BLaER1 (cell line): ENCODE results near the gene KDF1.

Source experiments
- H3K27ac ChIP-seq: shearing (Covaris generic); formaldehyde crosslinking; 2 replicates; pipeline ENCODE4 v1.8.1; 2022
- H3K27me3 ChIP-seq: shearing (Covaris generic); formaldehyde crosslinking; 2 replicates; pipeline ENCODE4 v1.8.1; 2022
- H3K36me3 ChIP-seq: shearing (Covaris generic); formaldehyde crosslinking; 2 replicates; pipeline ENCODE4 v1.8.1; 2022
- H3K4me1 ChIP-seq: shearing (Covaris generic); formaldehyde crosslinking; 2 replicates; pipeline ENCODE4 v1.8.1; 2022
- H3K4me2 ChIP-seq: shearing (Covaris generic); formaldehyde crosslinking; 2 replicates; pipeline ENCODE4 v1.8.1; 2022
- H3K4me3 ChIP-seq: shearing (Covaris generic); formaldehyde crosslinking; 2 replicates; pipeline ENCODE4 v1.8.1; 2022
- H3K9ac ChIP-seq: shearing (Covaris generic); formaldehyde crosslinking; 2 replicates; pipeline ENCODE4 v1.8.1; 2022
- H3K9me3 ChIP-seq: shearing (Covaris generic); formaldehyde crosslinking; 2 replicates; pipeline ENCODE4 v1.8.1; 2022
- H4K20me1 ChIP-seq: shearing (Covaris generic); formaldehyde crosslinking; 2 replicates; pipeline ENCODE4 v1.8.1; 2022
- Cebpa-rat ChIP-seq: shearing (Covaris generic); IDR thresholded peaks from 2 replicates; pipeline ENCODE4 v1.8.1; 2022

KDF1 gene

DNA sequence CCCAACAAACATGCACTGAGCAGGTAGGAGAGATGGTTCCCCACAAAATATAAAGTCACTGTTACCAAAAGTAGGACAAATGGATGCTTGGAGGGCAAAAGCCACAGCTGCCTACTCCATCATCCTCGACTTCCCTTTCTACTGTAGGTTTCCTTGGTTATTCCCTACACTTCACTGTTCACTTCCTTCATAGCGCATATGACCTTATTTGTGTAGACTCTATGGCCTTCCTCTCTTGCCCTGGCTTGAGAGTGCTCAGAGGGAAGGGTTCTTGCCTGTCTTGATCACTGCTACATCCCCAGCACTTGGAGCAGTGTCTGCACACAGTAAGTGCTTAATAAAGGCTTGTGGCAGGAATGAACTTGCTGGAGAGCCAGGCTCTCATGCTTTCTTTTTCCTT lies 18.6 kb upstream of the KDF1 start:
- TF ChIP-seq Cebpa-rat, result no peak
- Histone ChIP-seq H3K9me3 (no peaks in the 10 kb centered on the region), H3K36me3 (no peaks in the 10 kb centered on the region), H3K27ac (no peak overlapping the region), H3K9ac (no peak overlapping the region), H3K4me3 (no peak overlapping the region), H3K27me3 (no peaks in the 10 kb centered on the region), H4K20me1 (no peaks in the 10 kb centered on the region), H3K4me2 (no peak overlapping the region), H3K4me1 (no peaks in the 10 kb centered on the region)

DNA sequence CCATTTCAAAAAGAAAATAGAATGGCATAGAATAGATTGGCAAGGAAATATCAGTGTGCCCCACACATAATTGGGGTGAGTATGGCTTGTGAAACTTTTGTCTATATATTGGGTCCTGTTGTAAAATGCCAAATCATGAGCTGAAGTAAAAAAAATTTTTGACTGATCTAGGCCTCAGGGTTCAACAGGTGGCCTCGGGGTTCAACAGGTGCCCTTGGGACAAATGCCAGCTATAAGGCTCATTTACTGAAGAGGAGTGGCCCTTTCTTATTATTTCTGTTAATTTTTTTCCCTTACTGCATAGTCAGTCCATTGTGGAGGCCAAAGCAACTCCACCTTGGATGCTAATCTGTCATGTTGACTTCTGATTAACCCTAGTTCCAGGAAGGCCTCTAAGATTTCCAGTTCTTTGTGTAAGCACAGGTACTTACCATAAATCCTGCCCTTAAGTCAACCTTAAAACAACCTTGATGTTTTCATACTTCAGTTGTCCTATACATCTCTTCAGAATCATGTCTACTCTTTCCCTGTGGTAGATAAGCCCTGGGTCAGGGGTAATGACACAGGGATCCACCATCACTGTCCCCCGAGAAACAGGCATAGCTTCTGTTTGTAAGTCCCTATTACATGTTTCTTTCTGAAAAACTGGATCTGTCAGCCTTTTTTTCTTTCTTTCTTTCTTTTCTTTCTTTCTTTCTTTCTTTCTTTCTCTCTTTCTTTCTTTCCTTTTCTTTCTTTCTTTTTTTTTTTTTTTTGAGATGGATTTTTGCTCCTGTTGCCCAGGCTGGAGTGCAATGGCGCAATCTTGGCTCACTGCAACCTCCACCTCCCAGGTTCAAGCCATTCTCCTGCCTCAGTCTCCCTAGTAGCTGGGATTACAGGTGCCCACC lies 16.6 kb upstream of the KDF1 start:
- H3K4me2 ChIP-seq, result no peak overlapping the region
- H3K9me3 ChIP-seq, result no peaks in the 10 kb centered on the region
- no peaks in the 10 kb centered on the region for H3K27me3 ChIP-seq
- H3K36me3 ChIP-seq, result no peaks in the 10 kb centered on the region
- H3K27ac ChIP-seq, result no peak overlapping the region
- peaks cover 15% of the 10 kb centered on the region for H3K4me1 ChIP-seq
- H3K9ac ChIP-seq, result no peak overlapping the region
- H3K4me3 ChIP-seq, result no peak overlapping the region
- TF ChIP-seq Cebpa-rat, result no peak
- H4K20me1 ChIP-seq, result no peaks in the 10 kb centered on the region

DNA sequence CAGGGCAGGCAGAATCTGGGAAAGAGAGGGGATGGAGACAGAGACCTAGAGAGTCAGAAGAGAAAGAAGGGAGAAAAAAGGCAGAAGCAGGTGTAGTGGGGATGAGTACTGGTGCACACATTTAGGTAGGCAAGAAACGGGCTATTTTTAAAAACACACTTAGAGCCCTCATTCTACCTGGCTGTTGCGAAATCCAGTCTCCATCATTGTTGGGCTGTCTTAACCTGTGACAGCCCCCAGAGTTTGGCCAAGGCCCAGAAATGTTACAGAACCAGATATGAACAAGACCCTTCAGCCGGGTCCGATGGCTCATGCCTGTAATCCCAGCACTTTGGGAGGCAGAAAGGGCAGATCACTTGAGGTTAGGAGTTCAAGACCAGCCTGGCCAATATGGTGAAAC lies 12.6 kb upstream of the KDF1 start:
- Histone ChIP-seq H3K4me1 (peaks cover 29% of the 10 kb centered on the region), H3K36me3 (no peaks in the 10 kb centered on the region), H3K4me3 (no peak overlapping the region), H3K4me2 (peak overlapping the region; percentile 53), H3K27ac (no peak overlapping the region), H3K9ac (no peak overlapping the region), H3K9me3 (no peaks in the 10 kb centered on the region), H4K20me1 (no peaks in the 10 kb centered on the region), H3K27me3 (no peaks in the 10 kb centered on the region)
- peak; percentile 61; the same call in 1 of the 2 replicates for TF ChIP-seq Cebpa-rat

DNA sequence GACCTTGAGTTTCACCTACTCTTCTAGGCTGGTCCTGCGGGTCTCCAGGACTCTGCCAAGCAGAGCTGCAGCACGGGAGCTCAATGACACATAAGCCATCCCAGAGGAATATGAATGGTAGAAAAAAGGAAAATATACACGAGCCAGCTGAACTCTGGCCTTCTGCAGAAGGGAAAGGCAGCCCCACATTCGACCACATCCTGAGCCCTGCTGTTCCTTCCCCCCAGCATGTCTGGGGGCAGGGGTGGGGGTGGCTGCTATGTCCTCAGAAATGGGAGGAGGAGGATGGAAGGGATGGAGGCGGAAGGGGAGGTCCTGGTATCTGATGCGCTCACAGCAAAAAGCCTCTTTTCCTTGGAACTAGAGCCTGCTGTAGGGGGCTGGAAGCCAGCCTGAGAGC lies 12.1 kb upstream of the KDF1 start:
- Histone ChIP-seq H4K20me1 (no peaks in the 10 kb centered on the region), H3K4me3 (no peak overlapping the region), H3K27ac (no peak overlapping the region), H3K9ac (no peak overlapping the region), H3K27me3 (no peaks in the 10 kb centered on the region), H3K9me3 (no peaks in the 10 kb centered on the region), H3K4me1 (peaks cover 30% of the 10 kb centered on the region), H3K4me2 (peak overlapping the region; percentile 53), H3K36me3 (no peaks in the 10 kb centered on the region)
- TF ChIP-seq Cebpa-rat, result no peak

DNA sequence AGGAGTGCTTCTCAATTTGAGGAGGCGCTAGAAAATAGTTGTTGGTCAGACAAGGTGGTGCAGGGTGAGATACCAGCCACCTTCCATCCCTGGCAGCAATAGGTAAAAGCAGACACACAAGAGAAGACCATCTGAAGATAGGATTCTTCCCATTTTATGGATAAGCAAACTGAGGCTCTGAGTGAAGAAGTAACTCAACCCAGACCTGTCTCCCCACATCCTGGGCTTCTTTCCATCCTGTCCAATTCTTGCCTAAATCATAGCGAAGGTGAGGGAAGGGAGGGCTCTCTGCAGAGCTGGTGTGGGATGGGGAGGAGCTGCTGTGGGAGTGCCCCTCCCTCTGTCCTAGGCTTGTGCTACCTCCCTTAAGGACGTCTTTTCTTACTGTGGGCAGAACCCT lies 11.3 kb upstream of the KDF1 start:
- Histone ChIP-seq H3K27me3 (no peaks in the 10 kb centered on the region), H3K27ac (no peak overlapping the region), H3K36me3 (no peaks in the 10 kb centered on the region), H4K20me1 (no peaks in the 10 kb centered on the region), H3K4me3 (no peak overlapping the region), H3K4me2 (peak overlapping the region; percentile 53), H3K9me3 (no peaks in the 10 kb centered on the region), H3K9ac (no peak overlapping the region), H3K4me1 (peaks cover 38% of the 10 kb centered on the region)
- TF ChIP-seq Cebpa-rat, result no peak

DNA sequence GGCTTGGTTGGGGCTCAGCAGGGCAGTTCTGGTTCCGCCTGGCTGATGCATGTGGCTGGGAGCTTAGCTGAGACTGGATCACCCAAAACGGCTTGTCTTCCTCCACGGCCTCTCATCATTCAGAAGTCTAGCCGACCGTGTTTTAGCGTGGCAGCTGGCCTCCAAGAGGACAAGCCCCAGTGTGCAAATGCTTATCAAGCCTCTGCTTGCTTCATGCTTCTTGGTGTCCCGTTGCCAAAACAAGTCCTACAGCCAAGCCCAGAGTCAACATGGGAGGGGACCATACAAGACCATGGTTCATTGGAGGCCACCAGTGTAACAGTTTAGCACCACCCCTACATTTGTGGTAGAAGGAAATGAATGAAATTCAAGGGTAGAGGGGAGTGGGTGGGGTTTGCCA lies 10.5 kb upstream of the KDF1 start:
- H3K36me3 ChIP-seq, result no peaks in the 10 kb centered on the region
- H3K4me1 ChIP-seq, result peaks cover 39% of the 10 kb centered on the region
- H4K20me1 ChIP-seq, result no peaks in the 10 kb centered on the region
- H3K4me3 ChIP-seq, result no peak overlapping the region
- H3K9ac ChIP-seq, result no peak overlapping the region
- TF ChIP-seq Cebpa-rat, result no peak
- H3K9me3 ChIP-seq, result no peaks in the 10 kb centered on the region
- H3K27me3 ChIP-seq, result no peaks in the 10 kb centered on the region
- H3K27ac ChIP-seq, result no peak overlapping the region
- H3K4me2 ChIP-seq, result peak overlapping the region; percentile 33

DNA sequence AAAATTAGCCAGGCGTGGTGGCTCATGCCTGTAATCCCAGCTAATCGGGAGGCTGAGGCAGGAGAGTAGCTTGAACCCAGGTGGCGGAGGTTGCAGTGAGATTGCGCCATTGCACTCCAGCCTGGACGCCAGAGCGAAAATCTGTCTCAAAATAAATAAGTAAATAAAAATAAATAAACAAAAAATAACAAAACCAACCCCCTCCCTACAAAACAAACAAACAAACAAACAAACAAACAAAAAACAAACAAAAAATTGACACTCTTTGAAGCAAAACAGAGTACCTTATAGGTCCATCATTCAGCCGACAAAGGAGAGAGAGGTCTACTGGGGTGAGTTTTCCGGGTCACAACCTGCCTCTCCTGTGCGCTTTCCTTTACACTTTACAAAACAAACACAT lies 5.4 kb upstream of the KDF1 start:
- Histone ChIP-seq H3K4me1 (peaks cover 31% of the 10 kb centered on the region), H3K36me3 (no peaks in the 10 kb centered on the region), H3K4me2 (no peak overlapping the region), H3K4me3 (no peak overlapping the region), H3K27ac (no peak overlapping the region), H4K20me1 (peaks cover 4% of the 10 kb centered on the region; the same call in 1 of the 2 replicates), H3K27me3 (peaks cover 13% of the 10 kb centered on the region), H3K9me3 (no peaks in the 10 kb centered on the region), H3K9ac (no peak overlapping the region)
- no peak for TF ChIP-seq Cebpa-rat

DNA sequence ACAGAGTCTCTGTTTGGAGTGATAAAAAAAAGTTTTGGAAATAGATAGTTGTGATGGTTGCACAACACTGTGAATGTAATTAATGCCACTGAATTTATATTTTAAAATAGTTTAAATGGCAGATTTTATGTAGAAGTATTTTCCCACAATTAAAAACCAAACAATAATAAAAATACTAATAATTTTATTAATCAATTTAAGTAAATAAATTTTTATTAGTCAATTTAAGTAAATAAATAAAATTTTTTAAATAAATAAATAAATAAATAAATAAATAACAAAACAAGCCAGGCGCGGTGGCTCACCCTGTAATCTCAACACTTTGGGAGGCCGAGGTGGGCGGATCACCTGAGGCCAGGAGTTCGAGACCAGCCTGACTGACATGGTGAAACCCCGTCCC lies 4.9 kb upstream of the KDF1 start:
- H3K4me2 ChIP-seq, result no peak overlapping the region
- H3K36me3 ChIP-seq, result no peaks in the 10 kb centered on the region
- peaks cover 8% of the 10 kb centered on the region; the same call in 1 of the 2 replicates for H4K20me1 ChIP-seq
- H3K27ac ChIP-seq, result no peak overlapping the region
- TF ChIP-seq Cebpa-rat, result no peak
- no peak overlapping the region for H3K9ac ChIP-seq
- H3K4me1 ChIP-seq, result peaks cover 30% of the 10 kb centered on the region
- no peak overlapping the region for H3K4me3 ChIP-seq
- peaks cover 17% of the 10 kb centered on the region for H3K27me3 ChIP-seq
- H3K9me3 ChIP-seq, result no peaks in the 10 kb centered on the region

DNA sequence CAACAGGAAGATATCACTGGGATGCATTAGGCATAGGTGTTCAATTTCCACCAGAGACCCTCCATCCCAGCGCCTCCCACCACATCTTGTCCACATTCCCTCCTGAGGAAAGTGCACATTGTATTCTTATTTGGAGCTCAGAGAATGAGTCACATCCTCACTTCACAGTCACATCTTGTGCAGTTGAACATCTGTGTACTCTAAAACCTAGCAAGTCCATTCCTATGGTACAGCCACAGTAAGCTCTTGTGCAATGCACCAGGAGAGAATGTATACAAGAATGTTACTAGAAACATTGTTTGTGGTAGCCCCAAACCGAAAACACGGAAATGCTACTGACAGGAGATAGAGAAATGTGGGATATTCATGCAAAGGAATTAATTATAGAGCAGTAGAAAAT lies 1.6 kb upstream of the KDF1 start:
- TF ChIP-seq Cebpa-rat, result no peak
- no peak overlapping the region for H3K9ac ChIP-seq
- H3K27ac ChIP-seq, result no peak overlapping the region
- no peaks in the 10 kb centered on the region for H3K36me3 ChIP-seq
- H3K27me3 ChIP-seq, result peaks cover 40% of the 10 kb centered on the region
- H3K4me1 ChIP-seq, result peaks cover 28% of the 10 kb centered on the region
- peaks cover 11% of the 10 kb centered on the region; the same call in 1 of the 2 replicates for H4K20me1 ChIP-seq
- H3K4me3 ChIP-seq, result no peak overlapping the region
- H3K9me3 ChIP-seq, result no peaks in the 10 kb centered on the region
- no peak overlapping the region for H3K4me2 ChIP-seq

DNA sequence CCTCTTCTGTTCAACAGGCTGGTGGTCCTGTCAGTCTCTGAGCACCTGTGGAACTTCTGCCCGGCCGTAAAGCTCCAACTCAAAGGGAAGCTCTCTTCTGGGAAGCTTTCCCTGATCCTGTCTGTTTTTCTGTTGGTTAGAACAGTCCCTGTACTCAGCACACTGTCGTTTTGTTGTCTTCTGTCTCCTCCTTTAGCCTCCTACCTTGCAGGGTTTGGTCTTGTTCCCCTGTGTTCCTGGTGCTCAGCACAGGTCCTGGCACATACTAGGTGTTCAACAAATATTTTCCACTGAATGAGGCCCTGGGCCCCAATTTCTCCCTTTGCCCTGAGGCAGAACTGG lies 328 bp upstream of the KDF1 start:
- Histone ChIP-seq H3K9ac (no peak overlapping the region), H3K9me3 (peaks cover 6% of the 10 kb centered on the region), H3K4me3 (no peak overlapping the region), H4K20me1 (peaks cover 11% of the 10 kb centered on the region; the same call in 1 of the 2 replicates), H3K4me1 (peaks cover 25% of the 10 kb centered on the region), H3K27ac (no peak overlapping the region), H3K4me2 (peak overlapping the region; percentile 45; the same call in 1 of the 2 replicates), H3K36me3 (no peaks in the 10 kb centered on the region), H3K27me3 (peaks cover 40% of the 10 kb centered on the region)
- no peak for TF ChIP-seq Cebpa-rat
